Right renal cortex interstitium (tissue), 3 donors: ENCODE data around the gene OOEP. TPM values are rescaled to one million over a fixed set of nuclear protein-coding genes. Genes with fewer than 3 reads are reported as not detected.
A peak's percentile ranks its signal among the peaks of the same experiment; 100 is the strongest.
"Not testable (repeated sequence)": the region's sequence is repeated elsewhere in the genome, so short reads cannot be mapped to it uniquely, and the experiment has no call there.

Experiments used
- DNase-seq, 3 donors: peaks; one replicate each; pipeline ENCODE4 v3.0.0-alpha.2; 2013; ENCODE audit warnings: low read depth in 3 of 3, low spot score in 2 of 3
- polyA plus RNA-seq, 3 donors: library from polyadenylated mRNA; unstranded; fragments of 120-200 nt; gene quantifications; one replicate each; pipeline ENCODE4 v1.2.1, GENCODE V29; 2013; ENCODE audit not compliant: insufficient read length in 3 of 3

The OOEP gene
- under 1 TPM in 1 of 3 donors, not detected in 2; 0.51 TPM for polyA plus RNA-seq

GRCh38 chr6:73369563-73369962 lies at the start of gene OOEP:
Gene OOEP, minus strand, starts transcription at chr6:73369897. Its CDS starts 105 bp downstream, at chr6:73369792.
- no peak for DNase-seq

- DNase-seq: no peak
Measured at GRCh38 chr6:73418081-73418741, 48.5 kb upstream of the OOEP start.

- DNase-seq: no peak
Measured at GRCh38 chr6:73413102-73413501, 43.4 kb upstream of the OOEP start.

- no peak for DNase-seq
Measured at GRCh38 chr6:73409395-73409794, 39.7 kb upstream of the OOEP start.

GRCh38 chr6:73400656-73401055 lies 31.0 kb upstream of the OOEP start:
- DNase-seq: no peak

DNA sequence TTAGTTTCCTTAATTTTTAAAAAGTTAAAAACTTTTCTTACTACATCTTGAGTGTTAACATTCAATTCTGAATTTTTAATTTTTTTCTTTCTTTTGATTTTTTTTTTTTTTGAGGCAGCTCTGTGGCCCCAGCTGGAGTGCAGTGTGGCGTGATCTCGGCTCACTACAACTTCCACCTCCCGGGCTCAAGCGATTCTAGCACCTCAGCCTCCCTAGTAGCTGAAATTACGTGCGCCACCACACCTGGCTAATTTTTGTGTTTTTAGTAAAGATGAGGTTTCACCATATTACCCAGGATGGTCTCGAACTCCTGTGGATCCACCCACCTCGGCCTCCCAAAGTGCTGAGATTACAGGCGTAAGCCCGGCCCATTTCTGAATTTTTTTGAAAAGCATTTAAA lies 26.2 kb upstream of the OOEP start:
- no peak for DNase-seq

- no peak for DNase-seq
Measured at GRCh38 chr6:73394577-73395354, 25.1 kb upstream of the OOEP start, which contains the start of gene DDX43. Gene DDX43, plus strand, starts transcription at chr6:73394828. Its CDS starts 78 bp downstream, at chr6:73394906.

- DNase-seq: no peak
Measured at GRCh38 chr6:73393278-73393677, 23.6 kb upstream of the OOEP start.

DNA sequence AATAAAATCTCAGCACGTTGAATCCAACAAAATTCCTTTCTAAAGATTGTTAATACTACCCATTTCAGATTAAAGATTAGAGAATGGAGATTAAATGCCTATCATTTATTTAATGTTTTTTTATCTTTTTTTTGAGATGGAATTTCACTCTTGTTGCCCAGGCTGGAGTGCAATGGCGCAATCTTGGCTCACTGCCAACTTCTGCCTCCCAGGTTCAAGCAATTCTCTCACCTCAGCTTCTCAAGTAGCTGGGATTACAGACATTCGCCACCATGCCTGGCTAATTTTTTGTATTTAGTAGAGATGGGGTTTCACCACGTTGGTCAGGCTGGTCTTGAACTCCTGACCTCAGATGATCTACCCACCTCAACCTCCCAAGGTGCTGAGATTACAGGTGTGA lies 22.5 kb upstream of the OOEP start:
- DNase-seq: not testable (repeated sequence)

DNA sequence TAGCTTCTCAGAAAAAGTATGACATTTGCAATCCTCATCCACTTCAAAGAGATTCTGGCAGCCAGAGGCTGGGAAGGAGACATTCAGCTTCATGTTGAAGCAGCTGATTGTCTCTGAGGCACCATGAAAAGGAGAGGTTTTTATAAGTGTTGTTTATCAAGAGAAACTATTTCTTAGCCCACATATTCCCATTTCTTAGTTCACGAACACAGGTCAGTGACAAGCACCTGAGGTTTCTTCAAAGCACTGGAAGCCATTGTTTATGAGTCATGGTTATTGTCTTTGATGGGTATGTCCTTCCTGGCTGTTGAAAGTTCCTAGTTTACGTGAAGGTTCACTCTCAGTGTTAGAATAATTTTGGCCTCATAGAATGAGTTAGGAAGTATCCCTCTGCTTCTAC lies 22.0 kb upstream of the OOEP start:
- no peak for DNase-seq

- no peak for DNase-seq
Measured at GRCh38 chr6:73389854-73390253, 20.2 kb upstream of the OOEP start.

DNA sequence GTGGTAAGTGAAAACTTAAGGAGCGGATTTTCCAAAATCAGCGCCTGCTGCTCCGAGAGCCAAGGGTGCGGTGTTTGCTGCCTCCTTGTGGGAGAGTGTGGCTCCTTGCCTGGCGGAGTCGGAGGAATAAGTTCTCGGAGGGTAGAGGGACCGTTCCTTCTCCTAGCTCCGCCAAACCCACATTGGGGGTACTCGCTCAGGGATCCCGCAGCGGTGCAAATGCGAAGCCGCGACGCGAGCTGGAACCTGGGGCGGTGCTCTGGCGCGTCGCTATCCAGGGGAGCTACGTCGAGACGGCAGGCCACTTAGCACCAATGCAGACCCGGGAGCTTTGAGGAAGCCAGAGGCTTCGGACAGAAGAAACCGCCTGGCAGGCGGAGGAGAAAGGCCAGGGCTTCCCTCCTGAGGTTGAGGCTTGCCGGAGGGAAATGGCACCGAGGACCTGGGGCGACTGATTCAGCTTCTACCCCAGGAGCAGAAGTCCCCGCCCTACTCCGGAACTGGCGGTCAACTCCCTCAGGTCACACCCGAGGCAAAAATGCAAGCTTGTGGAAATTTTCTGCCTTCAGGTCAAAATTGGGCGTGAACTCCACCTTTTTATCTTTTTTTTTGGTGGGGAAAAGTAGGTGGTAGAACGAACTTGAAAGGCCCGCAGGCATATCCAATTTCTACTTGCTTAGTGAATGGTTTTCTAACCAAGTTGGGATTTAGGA lies 19.3 kb upstream of the OOEP start:
- peak; percentile 17 to 29 (median 27) for DNase-seq

DNA sequence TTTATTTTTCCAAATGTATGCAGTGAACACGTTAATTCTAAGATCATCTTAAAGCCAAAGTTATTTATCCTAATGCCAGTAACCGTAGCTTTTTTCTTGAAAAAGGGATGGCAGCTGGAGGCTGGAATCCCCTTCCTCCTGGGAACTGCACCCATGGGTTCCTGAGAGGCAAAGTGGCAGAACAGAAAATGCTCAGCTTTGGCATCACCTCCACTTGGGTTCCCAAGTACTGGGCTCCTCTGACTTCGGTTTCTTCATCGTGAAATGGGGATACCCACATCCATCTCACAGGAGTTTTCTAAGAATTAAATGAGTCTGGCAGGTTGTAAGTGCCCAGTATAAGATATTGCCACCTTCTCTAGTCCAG lies 18.7 kb upstream of the OOEP start:
- no peak for DNase-seq

- DNase-seq: no peak
Measured at GRCh38 chr6:73382462-73383113, 12.9 kb upstream of the OOEP start.

- not testable (repeated sequence) for DNase-seq
Measured at GRCh38 chr6:73381531-73381930, 11.8 kb upstream of the OOEP start.

DNA sequence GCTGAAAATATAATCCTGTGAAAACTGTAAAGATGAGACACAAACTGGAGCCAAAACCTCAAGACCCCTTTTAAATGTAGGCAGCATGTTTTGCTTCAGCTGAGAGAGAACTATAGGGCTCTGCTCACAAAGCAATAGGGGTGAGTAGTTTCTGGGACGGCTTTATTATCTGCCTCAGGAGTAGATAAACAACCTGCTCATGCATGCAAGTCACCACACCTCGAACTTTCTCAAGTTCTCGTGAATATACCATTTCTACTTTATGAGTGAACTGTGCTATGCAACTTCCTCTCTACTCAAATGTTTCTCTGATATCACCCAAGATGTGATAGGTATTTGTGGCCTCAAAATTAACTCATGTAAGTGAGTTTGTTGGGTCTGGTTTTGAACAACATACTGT lies 7.5 kb upstream of the OOEP start:
- DNase-seq: no peak

DNA sequence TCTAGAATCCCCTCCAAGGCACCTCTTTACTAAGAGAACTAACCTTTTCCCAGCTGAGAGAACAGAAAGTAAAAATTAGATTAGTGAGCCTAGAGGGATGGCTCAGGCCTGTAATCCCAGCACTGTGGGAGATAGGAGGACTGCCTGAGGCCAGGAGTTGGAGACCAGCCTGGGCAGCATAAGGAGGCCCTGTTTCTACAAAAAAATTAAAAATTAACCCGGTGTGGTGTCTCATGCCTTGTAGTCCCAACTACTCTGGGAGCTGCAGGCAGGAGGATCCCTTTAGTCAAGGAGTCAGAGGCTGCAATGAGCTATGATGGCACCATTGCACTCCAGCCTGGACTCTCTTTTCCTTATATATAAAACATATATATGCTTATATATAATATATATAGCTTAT lies 5.5 kb upstream of the OOEP start:
- no peak for DNase-seq

GRCh38 chr6:73372516-73372915 lies 2.8 kb upstream of the OOEP start:
- no peak for DNase-seq

DNA sequence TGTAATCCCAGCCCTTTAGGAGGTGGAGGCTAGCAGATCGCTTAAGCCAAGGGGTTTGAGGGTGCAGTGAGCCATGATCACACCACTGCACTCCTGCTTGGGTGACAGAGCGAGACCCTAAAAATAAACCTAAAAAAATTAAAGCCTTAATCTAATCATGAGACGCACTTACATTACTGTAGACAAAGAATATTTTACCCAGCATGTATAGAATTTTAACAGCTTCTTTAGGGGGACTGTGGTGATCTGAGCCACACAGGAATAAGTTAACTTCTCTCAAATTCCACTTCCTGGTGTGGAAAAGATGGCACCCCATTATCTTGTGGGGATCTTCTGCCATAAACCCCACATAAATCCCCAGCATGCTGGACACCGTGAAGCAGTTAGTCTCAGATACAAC lies 2.3 kb upstream of the OOEP start:
- DNase-seq: no peak

- no peak for DNase-seq
Measured at GRCh38 chr6:73369157-73369556, 540 bp downstream of the OOEP start.

DNA sequence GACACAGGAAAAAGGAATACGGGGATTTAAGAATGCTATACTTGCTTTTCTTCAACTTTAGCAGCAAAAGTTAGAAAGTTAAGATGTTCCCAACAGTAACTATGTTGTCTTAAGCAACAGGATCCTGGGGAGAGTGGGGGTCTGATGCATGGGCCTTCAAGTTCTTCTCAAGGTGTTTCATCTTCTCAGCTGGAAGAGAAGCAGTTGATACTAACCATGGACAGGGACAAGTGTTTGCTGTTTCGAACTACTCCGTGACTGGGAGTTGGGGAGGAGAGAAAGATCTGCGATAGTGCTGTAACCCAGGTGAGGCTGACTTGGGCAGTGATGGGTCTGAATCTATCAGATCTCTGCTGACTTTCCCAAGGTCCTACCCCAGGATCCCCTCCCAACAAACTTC lies 1.0 kb downstream of the OOEP start:
- no peak for DNase-seq
